ENCODE data around the gene SRP9.

DNA sequence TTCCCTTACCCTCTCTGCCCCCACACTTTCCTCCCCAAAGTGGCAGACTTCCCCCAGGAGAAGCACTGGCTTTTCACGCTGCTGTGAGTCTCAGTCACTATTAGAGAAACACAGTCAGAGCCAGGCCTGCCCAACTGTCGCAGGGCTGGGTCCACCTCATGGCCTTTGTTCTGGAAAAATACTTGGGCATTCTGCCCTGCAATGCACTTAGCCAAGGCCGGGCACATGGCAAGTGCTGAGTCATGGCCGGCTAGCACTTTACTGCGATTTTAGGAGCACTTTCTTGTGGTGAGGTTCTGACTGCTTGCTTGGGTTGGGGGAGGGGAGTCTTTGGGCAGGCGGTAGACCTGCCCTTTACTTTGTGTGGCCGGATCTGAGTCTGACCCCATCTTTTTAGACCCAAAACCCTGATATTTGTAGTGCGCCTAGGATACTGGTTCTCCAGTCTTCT, 40.0 kb downstream of the SRP9 start:
- TF ChIP-seq, protein P1, sequence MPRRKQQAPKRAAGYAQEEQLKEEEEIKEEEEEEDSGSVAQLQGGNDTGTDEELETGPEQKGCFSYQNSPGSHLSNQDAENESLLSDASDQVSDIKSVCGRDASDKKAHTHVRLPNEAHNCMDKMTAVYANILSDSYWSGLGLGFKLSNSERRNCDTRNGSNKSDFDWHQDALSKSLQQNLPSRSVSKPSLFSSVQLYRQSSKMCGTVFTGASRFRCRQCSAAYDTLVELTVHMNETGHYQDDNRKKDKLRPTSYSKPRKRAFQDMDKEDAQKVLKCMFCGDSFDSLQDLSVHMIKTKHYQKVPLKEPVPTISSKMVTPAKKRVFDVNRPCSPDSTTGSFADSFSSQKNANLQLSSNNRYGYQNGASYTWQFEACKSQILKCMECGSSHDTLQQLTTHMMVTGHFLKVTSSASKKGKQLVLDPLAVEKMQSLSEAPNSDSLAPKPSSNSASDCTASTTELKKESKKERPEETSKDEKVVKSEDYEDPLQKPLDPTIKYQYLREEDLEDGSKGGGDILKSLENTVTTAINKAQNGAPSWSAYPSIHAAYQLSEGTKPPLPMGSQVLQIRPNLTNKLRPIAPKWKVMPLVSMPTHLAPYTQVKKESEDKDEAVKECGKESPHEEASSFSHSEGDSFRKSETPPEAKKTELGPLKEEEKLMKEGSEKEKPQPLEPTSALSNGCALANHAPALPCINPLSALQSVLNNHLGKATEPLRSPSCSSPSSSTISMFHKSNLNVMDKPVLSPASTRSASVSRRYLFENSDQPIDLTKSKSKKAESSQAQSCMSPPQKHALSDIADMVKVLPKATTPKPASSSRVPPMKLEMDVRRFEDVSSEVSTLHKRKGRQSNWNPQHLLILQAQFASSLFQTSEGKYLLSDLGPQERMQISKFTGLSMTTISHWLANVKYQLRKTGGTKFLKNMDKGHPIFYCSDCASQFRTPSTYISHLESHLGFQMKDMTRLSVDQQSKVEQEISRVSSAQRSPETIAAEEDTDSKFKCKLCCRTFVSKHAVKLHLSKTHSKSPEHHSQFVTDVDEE (CRISPR knock-in tag; IDR thresholded peaks at IDR 0.05), result no peak
- TF ChIP-seq ZNF70 (CRISPR knock-in tag; IDR thresholded peaks at IDR 0.05) (no peak), PPARA (CRISPR knock-in tag; IDR thresholded peaks at IDR 0.05; ENCODE audit: borderline replicate concordance) (no peak)
